K562 (cell line): ENCODE results near the gene ACSL6. TPM values are rescaled to one million over a fixed set of nuclear protein-coding genes. Genes with fewer than 3 reads are reported as not detected.

Source experiments
- ATF7 ChIP-seq: fragments of 450-650 bp; IDR thresholded peaks from 2 replicates; pipeline ENCODE4 v1.7.1; 2014; ENCODE audit warnings: mild to moderate bottlenecking, moderate library complexity
- IFI16 ChIP-seq: fragments of 250-450 bp; sonication (Bioruptor Pico); IDR thresholded peaks from 2 replicates; pipeline ENCODE4 v2.1.2; 2022; ENCODE audit warnings: mild to moderate bottlenecking, inconsistent platforms
- MEF2A ChIP-seq: IDR thresholded peaks from 2 replicates; pipeline ENCODE4 v1.6.1; 2011; ENCODE audit warnings: low read depth, mild to moderate bottlenecking, low read length, moderate library complexity; ENCODE audit not compliant: control insufficient read depth
- RREB1 ChIP-seq: fragments of 250-450 bp; sonication (Bioruptor Pico); IDR thresholded peaks from 2 replicates; pipeline ENCODE4 v1.4.0; 2020
- TAF15 ChIP-seq: fragments of 200-400 bp; formaldehyde crosslinking; IDR thresholded peaks from 2 replicates; pipeline ENCODE4 v1.6.1; 2017; ENCODE audit warnings: mild to moderate bottlenecking, low read depth, low read length, moderate library complexity
- ZBTB12 ChIP-seq: fragments of 250-450 bp; sonication (Bioruptor Pico); IDR thresholded peaks from 2 replicates; pipeline ENCODE4 v1.4.0; 2020
- ZNF407 ChIP-seq: fragments of 450-650 bp; IDR thresholded peaks from 2 replicates; pipeline ENCODE4 v1.6.1; 2016; ENCODE audit warnings: low read depth
- polyA plus RNA-seq, 8 experiments: library from polyadenylated mRNA; depleted of rRNA in 4 of 8; stranded (reverse) in 5 of 8; unstranded in 3 of 8; fragments of >200 nt; fragmentation: Nextera tagmentation in 2 of 8; fragmentation: Illumina TruSeq in 1 of 8; extraction: Ambion mirVana in 2 of 8; extraction: Trizol in 1 of 8; gene quantifications; 2 replicates each; pipeline versions ENCODE4 v1.2.1 to v1.2.3, GENCODE V29; 2011 to 2014; ENCODE audit warnings: inconsistent platforms in 1 of 8, missing spikeins in 1 of 8
- total RNA-seq, 7 experiments: library from RNA; depleted of rRNA in 6 of 7; stranded (reverse); fragments of >200 nt in 6 of 7; fragmentation: Illumina TruSeq in 2 of 7; extraction: Trizol in 2 of 7; gene quantifications; 2 replicates each; pipeline versions ENCODE4 v1.2.1 to v1.2.3, GENCODE V29; 2011 to 2021; ENCODE audit warnings: low replicate concordance in 1 of 7
- TF ChIP-seq, protein P1 (sequence below): IDR thresholded peaks from 2 replicates; pipeline ENCODE4 v1.6.1; 2016; ENCODE audit warnings: missing genetic modification characterization, missing compliant biosample characterization

ACSL6 gene
- total and polyA plus RNA-seq, 9 of the 15 experiments (the other 6 are each of a cell fraction or from before 2014, with no cell fraction given), result 0.50 to 1.5 (median 0.69) TPM

DNA sequence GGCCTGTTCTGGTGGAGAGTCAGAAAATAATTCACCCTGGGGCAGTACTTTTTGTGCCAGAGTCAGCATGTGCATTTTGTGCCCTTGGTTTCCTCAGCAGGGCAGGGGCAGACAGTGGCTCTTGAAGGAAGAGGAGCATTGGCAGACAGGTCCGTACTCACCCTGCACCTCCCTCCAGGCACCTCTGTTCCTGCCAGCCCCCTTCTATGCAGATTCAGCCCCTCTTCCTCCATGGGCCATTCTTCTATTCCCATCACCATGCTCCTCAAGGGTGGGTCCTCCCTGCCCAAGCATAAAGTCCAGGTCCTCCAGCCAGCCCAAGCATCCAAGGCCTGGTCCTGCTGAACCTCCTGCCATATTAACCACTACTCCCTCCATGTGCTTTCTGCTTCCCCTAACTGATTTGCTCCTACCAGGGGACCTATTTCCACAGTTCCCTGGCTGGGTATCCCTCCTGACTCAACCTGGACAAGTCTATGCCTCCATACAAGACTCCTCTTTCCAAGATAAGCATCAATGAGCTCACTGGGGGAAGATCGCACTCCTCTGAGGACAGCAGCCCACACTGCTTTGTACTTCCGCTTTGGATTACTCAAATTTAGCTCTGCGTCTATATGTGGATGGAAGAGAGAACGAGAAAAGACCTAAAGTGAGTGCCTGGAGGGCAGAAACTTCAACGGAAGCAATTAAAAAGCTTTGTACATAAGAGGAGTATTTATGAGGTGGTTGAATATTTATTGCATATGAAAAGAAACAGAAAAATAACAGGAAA lies 9.3 kb upstream of the ACSL6 start (continued):
- no peak for TF ChIP-seq ZNF407
- peak; percentile 90 for TF ChIP-seq ATF7
- no peak for TF ChIP-seq TAF15
- no peak for TF ChIP-seq RREB1 (CRISPR knock-in tag)
- TF ChIP-seq ZBTB12 (CRISPR knock-in tag), result no peak
- no peak for TF ChIP-seq IFI16 (CRISPR knock-in tag)
- TF ChIP-seq MEF2A, result no peak
- TF ChIP-seq, protein P1, sequence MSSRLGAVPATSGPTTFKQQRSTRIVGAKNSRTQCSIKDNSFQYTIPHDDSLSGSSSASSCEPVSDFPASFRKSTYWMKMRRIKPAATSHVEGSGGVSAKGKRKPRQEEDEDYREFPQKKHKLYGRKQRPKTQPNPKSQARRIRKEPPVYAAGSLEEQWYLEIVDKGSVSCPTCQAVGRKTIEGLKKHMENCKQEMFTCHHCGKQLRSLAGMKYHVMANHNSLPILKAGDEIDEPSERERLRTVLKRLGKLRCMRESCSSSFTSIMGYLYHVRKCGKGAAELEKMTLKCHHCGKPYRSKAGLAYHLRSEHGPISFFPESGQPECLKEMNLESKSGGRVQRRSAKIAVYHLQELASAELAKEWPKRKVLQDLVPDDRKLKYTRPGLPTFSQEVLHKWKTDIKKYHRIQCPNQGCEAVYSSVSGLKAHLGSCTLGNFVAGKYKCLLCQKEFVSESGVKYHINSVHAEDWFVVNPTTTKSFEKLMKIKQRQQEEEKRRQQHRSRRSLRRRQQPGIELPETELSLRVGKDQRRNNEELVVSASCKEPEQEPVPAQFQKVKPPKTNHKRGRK (tag), result no peak
